ENCODE measurements around the gene PNMA8A.

DNA sequence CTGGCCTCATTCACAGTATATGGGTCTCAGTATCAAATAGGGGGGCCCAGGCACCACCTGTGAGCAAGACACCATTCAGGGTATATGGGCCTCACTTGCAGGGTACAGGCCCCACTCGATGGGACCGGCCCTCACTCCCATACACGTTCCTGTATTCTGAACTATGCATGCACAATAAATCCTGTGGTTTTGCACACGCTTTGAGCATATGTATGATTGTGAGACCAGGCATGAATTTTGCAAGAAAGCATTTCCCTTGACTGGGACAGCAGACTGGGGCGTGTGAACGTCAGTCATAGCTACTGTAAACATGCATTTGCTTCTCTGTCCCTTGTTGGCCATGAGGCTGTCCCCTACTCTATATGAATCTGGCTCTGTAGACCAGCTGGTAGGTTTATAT, 24.9 kb upstream of the PNMA8A start:
- TF ChIP-seq, protein P1, sequence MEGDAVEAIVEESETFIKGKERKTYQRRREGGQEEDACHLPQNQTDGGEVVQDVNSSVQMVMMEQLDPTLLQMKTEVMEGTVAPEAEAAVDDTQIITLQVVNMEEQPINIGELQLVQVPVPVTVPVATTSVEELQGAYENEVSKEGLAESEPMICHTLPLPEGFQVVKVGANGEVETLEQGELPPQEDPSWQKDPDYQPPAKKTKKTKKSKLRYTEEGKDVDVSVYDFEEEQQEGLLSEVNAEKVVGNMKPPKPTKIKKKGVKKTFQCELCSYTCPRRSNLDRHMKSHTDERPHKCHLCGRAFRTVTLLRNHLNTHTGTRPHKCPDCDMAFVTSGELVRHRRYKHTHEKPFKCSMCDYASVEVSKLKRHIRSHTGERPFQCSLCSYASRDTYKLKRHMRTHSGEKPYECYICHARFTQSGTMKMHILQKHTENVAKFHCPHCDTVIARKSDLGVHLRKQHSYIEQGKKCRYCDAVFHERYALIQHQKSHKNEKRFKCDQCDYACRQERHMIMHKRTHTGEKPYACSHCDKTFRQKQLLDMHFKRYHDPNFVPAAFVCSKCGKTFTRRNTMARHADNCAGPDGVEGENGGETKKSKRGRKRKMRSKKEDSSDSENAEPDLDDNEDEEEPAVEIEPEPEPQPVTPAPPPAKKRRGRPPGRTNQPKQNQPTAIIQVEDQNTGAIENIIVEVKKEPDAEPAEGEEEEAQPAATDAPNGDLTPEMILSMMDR (IDR thresholded peaks at IDR 0.05; ENCODE audit: poor library complexity, severe bottlenecking): no peak
- no peak for TF ChIP-seq EP300 (conservative IDR thresholded peaks at IDR 0.05; ENCODE audit: poor library complexity, severe bottlenecking)

Measured in neural cell (in vitro differentiated cells).